Activated T-cell treated with anti-CD3 and anti-CD28 coated beads for 4 hours (primary cell): ENCODE measurements around the gene SLC19A2.
A peak's percentile ranks its signal among the peaks of the same experiment; 100 is the strongest.

Experiments
- DNase-seq: peaks from one replicate; pipeline ENCODE4 v3.0.0-alpha.2; 2020

SLC19A2 gene

DNA sequence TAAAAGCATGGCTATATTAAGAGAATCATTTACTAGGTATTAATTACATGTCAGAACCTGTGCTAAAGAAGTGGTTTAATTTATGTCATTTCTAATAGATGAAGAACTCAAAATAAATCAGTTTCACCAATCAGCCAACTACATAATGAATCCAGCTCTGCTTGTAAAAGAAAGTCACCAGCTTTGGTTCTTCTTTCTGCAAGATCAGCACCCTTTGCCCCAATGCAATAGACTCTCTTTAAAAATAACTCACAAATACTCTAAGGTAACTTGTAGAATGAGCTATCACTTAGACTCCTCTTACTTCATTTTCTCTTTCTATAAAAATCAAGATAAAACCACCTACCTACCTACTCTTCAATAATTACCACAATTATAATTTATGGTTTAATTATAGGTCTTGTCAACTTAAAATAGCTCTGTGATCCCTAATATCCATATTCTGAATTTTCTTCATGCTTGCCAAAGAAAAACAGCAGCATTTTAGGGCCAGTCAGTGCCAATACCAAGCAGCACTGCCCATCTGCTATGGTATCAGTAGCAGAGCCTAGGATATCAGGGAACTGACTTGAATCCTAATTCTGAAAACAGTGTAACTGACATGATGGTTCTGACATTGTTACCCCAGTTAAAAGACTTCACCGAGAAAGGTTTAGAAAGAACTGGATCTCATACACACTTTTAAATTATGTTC is 11.3 kb downstream of the SLC19A2 start:
- no peak for DNase-seq

DNA sequence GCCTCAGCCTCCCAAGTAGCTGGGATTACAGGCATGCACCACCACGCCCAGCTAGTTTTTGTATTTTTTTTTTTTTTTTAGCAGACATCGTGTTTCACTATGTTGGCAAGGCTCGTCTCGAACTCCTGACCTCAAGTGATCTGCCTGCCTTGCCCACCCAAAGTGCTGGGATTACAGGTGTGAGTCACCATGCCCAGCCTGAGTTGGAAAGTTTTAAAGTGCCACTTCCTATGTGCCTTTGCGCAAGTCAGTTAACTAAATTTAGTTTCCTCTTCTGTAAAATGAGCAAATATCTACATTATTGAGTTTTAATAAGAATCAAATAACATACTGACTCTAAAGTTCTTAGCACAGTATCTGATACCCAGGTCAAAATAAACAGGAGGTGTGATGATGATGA is 12.4 kb downstream of the SLC19A2 start:
- DNase-seq: no peak

GRCh38 chr1:169472738-169473137 is 13.0 kb downstream of the SLC19A2 start:
- DNase-seq: no peak

DNA sequence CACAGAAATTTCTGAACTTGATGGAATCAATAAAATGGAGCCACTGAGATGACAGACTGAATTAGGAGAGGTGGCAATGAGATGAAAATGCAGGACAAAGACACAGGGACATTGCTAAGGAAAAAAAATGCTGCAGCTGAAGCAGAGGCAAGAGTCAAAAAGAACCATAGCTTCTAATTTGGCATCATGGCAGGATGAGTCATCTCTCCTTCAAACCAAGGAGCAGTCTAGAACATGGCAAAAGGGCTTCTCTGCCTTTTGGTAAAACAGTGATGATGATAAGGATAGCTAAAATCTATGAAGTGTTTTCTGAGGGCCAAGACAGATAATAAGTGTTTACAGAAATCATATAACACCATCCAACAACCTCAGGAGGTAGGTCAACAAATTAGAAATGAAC is 16.8 kb downstream of the SLC19A2 start:
- no peak for DNase-seq

DNA sequence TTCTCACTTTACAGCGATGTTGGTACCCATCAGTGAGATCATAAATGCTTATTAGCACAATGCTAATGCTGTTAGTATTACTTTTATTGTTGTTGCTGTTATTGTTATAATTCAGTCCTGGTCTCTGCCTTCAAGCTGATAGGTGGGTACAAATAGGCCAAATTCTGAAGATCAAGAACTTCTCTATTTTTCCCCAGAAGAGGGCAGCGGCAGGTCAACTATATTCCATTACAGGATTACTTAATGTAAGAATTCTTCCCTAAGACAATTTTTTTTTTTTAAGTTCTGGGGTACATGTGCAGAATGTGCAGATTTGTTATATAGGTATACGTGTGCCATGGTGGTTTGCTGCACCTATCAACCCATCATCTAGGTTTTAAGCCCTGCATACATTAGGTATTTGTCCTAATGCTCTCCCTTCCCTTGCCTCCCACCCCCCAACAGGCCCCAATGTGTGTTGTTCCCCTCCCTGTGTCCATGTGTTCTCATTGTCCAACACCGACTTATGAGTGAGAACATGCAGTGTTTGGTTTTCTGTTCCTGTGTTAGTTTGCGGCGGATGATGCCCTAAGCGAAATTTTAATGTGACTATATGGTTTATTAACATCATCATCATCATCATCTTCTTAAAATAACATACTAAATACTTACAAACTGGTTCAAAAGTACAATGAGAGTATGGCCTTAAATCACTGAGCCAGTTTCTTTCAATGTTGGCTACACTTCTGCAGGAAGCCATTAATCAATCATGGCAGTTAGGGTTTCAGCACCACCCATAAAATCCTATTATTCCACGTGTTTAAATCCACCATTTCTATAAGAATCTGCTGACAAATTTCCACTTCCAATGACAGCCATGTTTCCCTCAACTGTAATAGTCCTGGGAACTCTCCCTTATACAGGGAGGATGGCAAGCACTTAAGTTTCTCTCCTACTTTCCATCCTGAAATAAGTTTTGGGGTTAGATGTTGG is 19.2 kb downstream of the SLC19A2 start:
- peak; percentile 22 for DNase-seq

DNA sequence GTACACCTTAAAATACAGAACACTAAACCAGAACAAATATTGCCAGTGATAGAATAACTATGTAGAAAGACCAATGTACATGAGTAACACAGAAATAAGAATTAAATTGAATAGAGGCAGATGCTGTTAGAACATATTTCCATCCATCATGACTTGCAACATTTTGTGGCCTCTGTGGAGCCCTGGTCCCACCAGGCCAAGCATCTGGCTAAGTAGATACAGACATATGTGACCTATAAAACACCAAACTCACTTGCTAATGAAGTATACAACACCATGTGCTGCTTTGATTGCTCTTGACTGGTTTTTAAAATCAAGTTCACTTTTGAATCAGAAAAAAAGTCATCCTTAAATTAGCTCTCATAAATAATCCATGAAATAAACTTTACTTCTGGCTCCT is 20.5 kb downstream of the SLC19A2 start:
- no peak for DNase-seq

DNA sequence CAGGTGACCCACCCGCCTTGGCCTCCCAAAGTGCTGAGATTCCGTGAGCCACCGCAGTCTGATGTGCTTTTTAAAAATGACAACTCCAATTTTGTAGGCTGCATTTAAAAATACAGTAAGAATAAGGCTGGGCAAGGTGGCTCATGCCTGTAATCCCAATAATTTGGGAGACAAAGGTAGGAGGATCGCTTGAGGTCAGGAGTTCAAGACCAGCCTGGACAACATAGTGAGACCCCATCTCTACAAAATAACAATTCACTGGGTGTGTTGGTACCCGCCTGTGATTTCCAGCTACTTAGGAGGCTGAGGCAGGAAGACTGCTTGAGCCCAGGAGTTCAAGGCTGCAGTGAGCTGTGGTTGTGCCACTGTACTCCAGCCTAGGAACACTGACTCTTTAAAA is 23.4 kb downstream of the SLC19A2 start:
- DNase-seq: no peak

DNA sequence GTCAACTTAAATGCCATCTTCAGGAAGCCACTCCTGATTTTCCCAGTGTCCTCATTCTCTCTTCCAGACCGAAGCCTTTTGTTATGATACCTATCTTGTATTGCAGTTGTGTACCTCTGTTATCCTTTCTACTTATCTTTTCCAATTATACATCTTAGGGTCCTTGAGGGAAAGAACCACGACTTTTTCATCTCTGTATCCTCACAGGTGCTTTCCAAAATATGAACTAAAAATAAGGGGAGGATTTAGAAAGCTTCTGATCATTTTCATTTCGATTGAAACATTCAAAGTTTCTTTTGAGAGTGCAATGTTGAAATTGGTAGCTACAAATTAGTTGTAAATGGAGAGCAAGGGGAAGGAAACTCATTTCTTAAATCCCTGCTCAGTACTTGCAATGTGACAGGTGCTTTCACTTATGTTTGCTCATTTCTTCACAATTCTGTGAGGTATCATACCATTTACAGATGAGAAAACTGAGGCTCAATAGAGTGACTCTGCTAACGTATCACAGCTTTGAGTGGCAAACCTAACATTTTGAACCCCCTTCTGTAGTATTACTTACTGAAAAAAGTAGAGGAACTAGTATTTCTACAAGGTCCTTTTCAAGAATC is 24.2 kb downstream of the SLC19A2 start:
- DNase-seq: no peak

DNA sequence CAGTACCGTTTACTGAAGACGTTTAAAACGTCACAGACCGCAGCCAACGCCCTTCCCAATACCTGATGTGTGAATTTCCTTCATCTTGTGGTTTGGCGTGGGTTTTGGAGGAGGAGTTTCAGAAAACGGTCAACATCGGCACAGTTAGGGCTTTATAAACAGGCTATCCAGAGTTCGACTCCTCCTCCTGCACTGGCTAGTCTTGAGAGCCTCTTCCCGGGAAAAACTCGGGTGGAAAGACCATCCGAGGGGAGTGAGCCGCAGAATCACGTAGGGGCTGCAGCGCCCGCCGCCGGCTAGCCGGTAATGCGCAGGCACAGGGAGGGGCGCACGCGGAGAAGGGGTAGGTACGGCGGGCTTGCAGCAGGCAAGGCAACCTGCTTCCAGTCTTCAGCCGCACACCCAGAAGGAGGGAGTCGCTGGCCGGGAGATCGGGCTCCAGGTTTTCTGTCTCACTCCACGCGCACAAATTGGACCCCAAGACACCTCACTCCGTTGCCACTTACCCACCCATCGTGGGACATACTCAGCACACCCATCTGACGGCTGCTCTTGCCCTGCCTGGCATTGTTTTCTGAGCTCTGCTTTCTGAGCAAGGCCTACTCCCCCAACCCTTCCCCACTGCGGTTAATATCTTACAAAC is 25.4 kb downstream of the SLC19A2 start:
- no peak for DNase-seq

DNA sequence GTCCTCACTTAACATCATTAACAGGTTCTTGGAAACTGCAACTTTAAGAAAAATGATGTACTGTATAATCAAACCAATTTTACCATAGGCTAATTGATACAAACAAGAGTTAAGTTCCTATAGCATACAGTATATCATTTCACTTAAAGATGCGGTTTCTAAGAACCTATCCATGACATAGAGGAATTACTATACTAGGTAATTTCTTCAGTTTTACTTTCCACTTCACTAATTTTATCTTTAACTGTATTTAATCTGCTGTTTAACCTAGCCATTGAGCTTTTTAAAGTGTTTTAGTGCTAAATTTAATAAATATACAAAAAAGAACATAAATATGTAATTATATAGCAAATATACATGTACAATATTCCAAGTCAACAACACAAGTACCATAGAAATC is 28.3 kb downstream of the SLC19A2 start:
- DNase-seq: no peak

GRCh38 chr1:169456029-169456428 is 29.7 kb downstream of the SLC19A2 start:
- no peak for DNase-seq

- no peak for DNase-seq
These were observed 32.8 kb downstream of the SLC19A2 start for GRCh38 chr1:169452921-169453320.

- DNase-seq: no peak
These were observed 34.4 kb downstream of the SLC19A2 start for GRCh38 chr1:169451218-169451824.

DNA sequence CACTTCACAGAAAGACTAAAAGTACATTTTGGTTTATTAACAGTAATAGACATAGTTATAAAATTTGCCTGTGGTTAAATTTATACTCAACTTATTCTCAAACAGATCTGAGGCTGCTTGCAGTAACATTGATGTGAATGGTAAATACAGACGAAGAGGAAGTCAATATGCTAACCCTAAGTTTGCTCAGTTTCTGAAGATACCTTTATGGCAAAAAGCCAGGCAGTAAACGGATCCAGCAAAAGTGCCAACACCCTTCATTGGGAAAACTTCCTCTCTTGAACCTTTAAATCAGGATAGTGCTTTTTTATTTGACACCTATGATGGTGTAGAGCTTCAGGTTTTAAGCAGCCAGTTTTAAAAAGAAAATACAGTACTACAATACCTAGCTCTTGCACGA is 41.8 kb downstream of the SLC19A2 start:
- DNase-seq: no peak

DNA sequence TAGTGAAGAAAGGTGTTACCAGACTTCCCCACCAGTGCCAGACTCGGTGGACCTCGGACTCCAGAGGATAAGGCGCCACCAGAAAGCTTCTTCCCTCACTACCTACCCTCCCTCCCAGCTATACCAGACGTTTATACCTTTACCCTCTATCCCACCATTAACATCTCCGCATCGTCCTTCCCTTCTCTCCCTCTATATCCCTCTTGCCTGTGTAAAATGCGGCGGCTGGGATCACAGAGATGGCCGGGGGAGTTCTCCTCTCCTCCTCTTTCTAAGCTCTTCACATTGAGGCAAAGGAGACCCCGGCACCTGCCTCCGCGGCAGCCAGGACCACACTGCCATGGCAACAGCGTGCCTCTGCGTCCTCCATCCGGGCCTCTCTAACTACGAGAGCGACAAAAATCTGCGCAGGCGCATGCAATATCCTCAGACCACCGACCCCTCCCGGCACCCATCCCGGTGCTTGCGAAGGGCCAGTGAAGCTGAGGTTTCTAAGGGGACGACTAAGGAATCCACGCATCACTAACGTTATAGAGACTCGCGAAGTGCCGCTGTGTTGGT is 58.6 kb downstream of the SLC19A2 start, which contains the start of gene CCDC181:
Gene CCDC181, minus strand, starts transcription at position 394 of the 561 bp plus-strand sequence. CDS start 2,547 bp downstream, outside the sequence.
- peak; percentile 16 for DNase-seq

- no peak for DNase-seq
These were observed 59.5 kb downstream of the SLC19A2 start for GRCh38 chr1:169426174-169426705.

- DNase-seq: no peak
These were observed 64.4 kb downstream of the SLC19A2 start for GRCh38 chr1:169421309-169421708.

DNA sequence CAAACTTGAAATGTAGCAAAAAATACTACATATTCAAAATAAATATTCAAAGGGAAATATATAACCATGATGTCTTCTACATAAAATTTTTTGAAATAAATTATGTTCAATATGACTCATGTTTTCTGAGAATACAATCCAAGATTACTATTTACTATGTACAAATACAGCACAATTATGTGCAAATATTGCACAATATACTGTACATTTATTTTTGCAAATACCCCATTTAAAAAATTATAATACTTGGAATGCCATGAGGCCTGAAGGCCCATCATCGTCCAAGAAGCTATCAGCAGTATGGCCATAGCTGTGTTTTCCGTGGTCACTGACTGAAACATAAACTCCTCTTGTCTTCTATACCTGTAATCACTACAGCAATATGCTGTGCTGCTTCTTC is 70.8 kb downstream of the SLC19A2 start:
- DNase-seq: no peak
